A549 (cell line): Measurements from ENCODE around the gene PRR7. TPM values are rescaled to one million over a fixed set of nuclear protein-coding genes. Genes with fewer than 3 reads are reported as not detected.

Experiments used
- ATAC-seq, 2 experiments: fragments of 200-7000 bp in 1 of 2; fragments of >200 bp in 1 of 2; cut with Nextera tagmentation in 1 of 2; cut with Tn5 transposase in 1 of 2; 3 replicates each; pipeline versions ENCODE4 v1.8.0 to v1.9.1; 2018 to 2020; ENCODE audit warnings: mild to moderate bottlenecking in 1 of 2, moderate library complexity in 1 of 2
- CTCF ChIA-PET: fragments of 300-600 bp; sonication (Branson Sonifier 250); formaldehyde crosslinking; extraction: SDS; loops from one replicate; lab custom pipeline; 2021; ENCODE audit warnings: antibody characterized with exemption, inconsistent platforms; lab: Yijun Ruan, JAX
- POLR2A ChIA-PET: fragments of 350-600 bp; formaldehyde crosslinking; extraction: SDS; loops from one replicate; lab custom pipeline; 2021; ENCODE audit warnings: antibody characterized with exemption, inconsistent platforms; lab: Yijun Ruan, JAX
- DNase-seq, 2 experiments: peaks; one replicate each; pipeline versions ENCODE4 v3.0.0 to v3.0.0-alpha.2; 2011 to 2016; ENCODE audit warnings: low read depth in 1 of 2, low spot score in 1 of 2
- FAIRE-seq: peaks from 2 replicates; lab custom pipeline; 2011; peaks lifted over from hg19 to GRCh38; lab: Jason Lieb, UNC
- H3K27ac ChIP-seq, 2 experiments: fragments of >200 bp; sonication (Bioruptor Twin); formaldehyde crosslinking; 3 replicates each; pipeline ENCODE4 v1.5.1; 2016 to 2017
- H3K4me1 ChIP-seq: fragments of >200 bp; sonication (Bioruptor Twin); formaldehyde crosslinking; 3 replicates; pipeline ENCODE4 v1.6.1; 2016
- H3K4me2 ChIP-seq: fragments of >200 bp; sonication (Bioruptor Twin); formaldehyde crosslinking; 3 replicates; pipeline ENCODE4 v1.6.1; 2016
- H3K4me3 ChIP-seq: fragments of >200 bp; sonication (Bioruptor Twin); formaldehyde crosslinking; 3 replicates; pipeline ENCODE4 v1.5.1; 2016
- H3K9me3 ChIP-seq: fragments of >200 bp; sonication (Bioruptor Twin); formaldehyde crosslinking; 3 replicates; pipeline ENCODE4 v1.6.1; 2016
- ATOH8 ChIP-seq: fragments of 250-450 bp; sonication (Bioruptor Pico); IDR thresholded peaks from 2 replicates; pipeline ENCODE4 v1.5.0; 2020; ENCODE audit warnings: low read depth, mild to moderate bottlenecking, moderate library complexity
- BHLHE40 ChIP-seq: IDR thresholded peaks from 2 replicates; pipeline ENCODE4 v1.6.1; 2012; ENCODE audit warnings: low read depth, low read length, inconsistent platforms
- CBX2 ChIP-seq: fragments of 200-600 bp; sonication (generic); IDR thresholded peaks from 2 replicates; pipeline ENCODE4 v1.6.1; 2016; ENCODE audit warnings: low read depth, mild to moderate bottlenecking, borderline replicate concordance
- CEBPB ChIP-seq, 2 experiments: fragments of >200 bp in 1 of 2; sonication (Bioruptor Twin) in 1 of 2; formaldehyde crosslinking in 1 of 2; IDR thresholded peaks; 2 replicates each; pipeline ENCODE4 v1.6.1; 2012 to 2016
- E2F6 ChIP-seq: IDR thresholded peaks from 2 replicates; pipeline ENCODE4 v1.6.1; 2012; ENCODE audit warnings: low read depth, borderline replicate concordance
- EP300 ChIP-seq, 2 experiments: fragments of >200 bp; sonication (Bioruptor Twin); formaldehyde crosslinking; IDR thresholded peaks; 2 replicates in 1 of 2; 3 replicates in 1 of 2; pipeline ENCODE4 v1.6.1; 2016 to 2017
- FOSB ChIP-seq: fragments of 250-450 bp; sonication (Bioruptor Pico); IDR thresholded peaks from 2 replicates; pipeline ENCODE4 v1.5.0; 2020; ENCODE audit warnings: mild to moderate bottlenecking, moderate library complexity
- HOXB13 ChIP-seq: fragments of 250-450 bp; sonication (Bioruptor Pico); IDR thresholded peaks from 2 replicates; pipeline ENCODE4 v1.5.0; 2020; ENCODE audit warnings: low read depth, mild to moderate bottlenecking, moderate library complexity
- KDM5A ChIP-seq: fragments of 200-600 bp; sonication (generic); IDR thresholded peaks from 2 replicates; pipeline ENCODE4 v1.6.1; 2016; ENCODE audit warnings: antibody characterized with exemption, mild to moderate bottlenecking
- NR3C1 ChIP-seq: fragments of >200 bp; sonication (Bioruptor Twin); formaldehyde crosslinking; IDR thresholded peaks from 3 replicates; pipeline ENCODE4 v1.6.1; 2017
- PBX3 ChIP-seq: IDR thresholded peaks from 2 replicates; pipeline ENCODE4 v1.6.1; 2012
- PHF8 ChIP-seq: fragments of 200-600 bp; sonication (generic); IDR thresholded peaks from 2 replicates; pipeline ENCODE4 v1.6.1; 2016; ENCODE audit warnings: low read depth, mild to moderate bottlenecking, antibody characterized with exemption, moderate library complexity, borderline replicate concordance
- RAD21 ChIP-seq, 2 experiments: fragments of >200 bp in 1 of 2; sonication (Bioruptor Twin) in 1 of 2; formaldehyde crosslinking in 1 of 2; IDR thresholded peaks in 1 of 2; conservative IDR thresholded peaks in 1 of 2; 2 replicates in 1 of 2; 3 replicates in 1 of 2; pipeline ENCODE4 v1.6.1; 2012 to 2018; ENCODE audit warnings: inconsistent platforms in 1 of 2
- TFCP2L1 ChIP-seq: fragments of 250-450 bp; sonication (Bioruptor Pico); IDR thresholded peaks from 2 replicates; pipeline ENCODE4 v1.5.0; 2021; ENCODE audit warnings: mild to moderate bottlenecking
- WGBS: methylation state at CpG from one replicate; pipeline ENCODE4 v1.1.6; 2017; ENCODE audit errors: missing lambda C conversion rate; 5-methylcytosine and 5-hydroxymethylcytosine counted together
- polyA plus RNA-seq, 4 experiments: library from polyadenylated mRNA; depleted of rRNA in 3 of 4; stranded (reverse); fragments of >200 nt; fragmentation: RNase III in 1 of 4; extraction: RNeasy Plus Mini Kit Qiagen cat#74134 plus additional on column Dnase treatment in 1 of 4; gene quantifications; 2 replicates in 3 of 4; 3 replicates in 1 of 4; pipeline ENCODE4 v1.2.3, GENCODE V29; 2011 to 2017
- TF ChIP-seq, protein P1 (sequence below): fragments of 200-600 bp; sonication (generic); IDR thresholded peaks from 2 replicates; pipeline ENCODE4 v1.6.1; 2016; ENCODE audit warnings: antibody characterized with exemption, mild to moderate bottlenecking, moderate library complexity

The PRR7 gene
- polyA plus RNA-seq, 2 of the 4 experiments (the other 2 are of a cell fraction): 2.2 to 11.0 TPM

GRCh38 chr5:177501874-177502678, 55.5 kb downstream of the PRR7 start:
- Histone ChIP-seq H3K4me1 (peaks cover 11% of the 10 kb centered on the region), H3K4me2 (no peak overlapping the region), H3K4me3 (no peak overlapping the region), H3K9me3 (no peaks in the 10 kb centered on the region), H3K27ac (no peak overlapping the region)
- no peak for ATAC-seq
- CTCF ChIA-PET: interaction anchor here (0.6 to 18.1 kb wide), 36 partner anchors 8 to 251 kb away, joined by 3 to 354 read pairs (median 6); partner anchors contain the start of genes DDX41, DOK3, PFN3 and PRR7
- DNase-seq: no peak
- FAIRE-seq: no peak
- TF ChIP-seq NR3C1 (no peak), EP300 (IDR thresholded peaks at IDR 0.05) (no peak), PHF8 (no peak), BHLHE40 (no peak), CEBPB (IDR thresholded peaks at IDR 0.05) (no peak), HOXB13 (CRISPR knock-in tag) (no peak), KDM5A (no peak), ATOH8 (CRISPR knock-in tag) (no peak), RAD21 (conservative IDR thresholded peaks at IDR 0.05 in 1 of 2, IDR thresholded peaks at IDR 0.05 in 1 of 2) (no peak), E2F6 (no peak)
- 63% methylated on average over 9 of the region's 9 CpGs for WGBS
- POLR2A ChIA-PET: no interaction called here

- DNase-seq (no peak), ATAC-seq (no peak), FAIRE-seq (no peak)
- POLR2A ChIA-PET: no interaction called here
- no peak overlapping the region for H3K27ac ChIP-seq
- no peak for TF ChIP-seq PBX3
- no peak for TF ChIP-seq TFCP2L1 (CRISPR knock-in tag)
- TF ChIP-seq CBX2: no peak
- TF ChIP-seq HOXB13 (CRISPR knock-in tag): no peak
- no peak for TF ChIP-seq FOSB (CRISPR knock-in tag)
- TF ChIP-seq, protein P1, sequence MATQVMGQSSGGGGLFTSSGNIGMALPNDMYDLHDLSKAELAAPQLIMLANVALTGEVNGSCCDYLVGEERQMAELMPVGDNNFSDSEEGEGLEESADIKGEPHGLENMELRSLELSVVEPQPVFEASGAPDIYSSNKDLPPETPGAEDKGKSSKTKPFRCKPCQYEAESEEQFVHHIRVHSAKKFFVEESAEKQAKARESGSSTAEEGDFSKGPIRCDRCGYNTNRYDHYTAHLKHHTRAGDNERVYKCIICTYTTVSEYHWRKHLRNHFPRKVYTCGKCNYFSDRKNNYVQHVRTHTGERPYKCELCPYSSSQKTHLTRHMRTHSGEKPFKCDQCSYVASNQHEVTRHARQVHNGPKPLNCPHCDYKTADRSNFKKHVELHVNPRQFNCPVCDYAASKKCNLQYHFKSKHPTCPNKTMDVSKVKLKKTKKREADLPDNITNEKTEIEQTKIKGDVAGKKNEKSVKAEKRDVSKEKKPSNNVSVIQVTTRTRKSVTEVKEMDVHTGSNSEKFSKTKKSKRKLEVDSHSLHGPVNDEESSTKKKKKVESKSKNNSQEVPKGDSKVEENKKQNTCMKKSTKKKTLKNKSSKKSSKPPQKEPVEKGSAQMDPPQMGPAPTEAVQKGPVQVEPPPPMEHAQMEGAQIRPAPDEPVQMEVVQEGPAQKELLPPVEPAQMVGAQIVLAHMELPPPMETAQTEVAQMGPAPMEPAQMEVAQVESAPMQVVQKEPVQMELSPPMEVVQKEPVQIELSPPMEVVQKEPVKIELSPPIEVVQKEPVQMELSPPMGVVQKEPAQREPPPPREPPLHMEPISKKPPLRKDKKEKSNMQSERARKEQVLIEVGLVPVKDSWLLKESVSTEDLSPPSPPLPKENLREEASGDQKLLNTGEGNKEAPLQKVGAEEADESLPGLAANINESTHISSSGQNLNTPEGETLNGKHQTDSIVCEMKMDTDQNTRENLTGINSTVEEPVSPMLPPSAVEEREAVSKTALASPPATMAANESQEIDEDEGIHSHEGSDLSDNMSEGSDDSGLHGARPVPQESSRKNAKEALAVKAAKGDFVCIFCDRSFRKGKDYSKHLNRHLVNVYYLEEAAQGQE: no peak
- no peak overlapping the region for H3K4me3 ChIP-seq
- no peak overlapping the region for H3K4me2 ChIP-seq
- H3K4me1 ChIP-seq: peaks cover 9% of the 10 kb centered on the region
- H3K9me3 ChIP-seq: no peaks in the 10 kb centered on the region
- WGBS: 79% methylated on average over 16 of the region's 16 CpGs
- CTCF ChIA-PET: interaction anchor here (0.6 to 18.1 kb wide), 14 partner anchors 7 to 252 kb away, joined by 3 to 354 read pairs (median 26); partner anchors contain the start of genes DDX41, DOK3, PFN3 and PRR7
Measured at GRCh38 chr5:177502886-177503285, 56.3 kb downstream of the PRR7 start.
